Fibroblast of pulmonary artery (primary cell): ENCODE data around the gene OR7G2.
"Not testable (repeated sequence)": the region's sequence is repeated elsewhere in the genome, so short reads cannot be mapped to it uniquely, and the experiment has no call there.

ENCODE experiments used
- DNase-seq: peaks from one replicate; pipeline ENCODE4 v3.0.0-alpha.2; 2010; ENCODE audit warnings: low read depth
- H3K4me3 ChIP-seq: replicated peaks from 2 replicates; pipeline ENCODE4 v1.5.1; 2011; ENCODE audit warnings: low read depth, mild to moderate bottlenecking, control low read depth, low read length, moderate library complexity
- CTCF ChIP-seq: IDR thresholded peaks from 2 replicates; pipeline ENCODE4 v1.5.1; 2011; ENCODE audit warnings: mild to moderate bottlenecking, control low read depth, low read length, inconsistent platforms; ENCODE audit errors: missing control alignments

OR7G2 gene

GRCh38 chr19:9060564-9061340 lies 46.5 kb downstream of the OR7G2 start:
- no peak overlapping the region for H3K4me3 ChIP-seq
- no peak for DNase-seq
- TF ChIP-seq CTCF = no peak

GRCh38 chr19:9058905-9059667 lies 48.2 kb downstream of the OR7G2 start:
- peak; percentile 30 for DNase-seq
- TF ChIP-seq CTCF = no peak
- H3K4me3 ChIP-seq = no peak overlapping the region

- no peak overlapping the region for H3K4me3 ChIP-seq
- DNase-seq = no peak
- TF ChIP-seq CTCF = no peak
These were observed 49.6 kb downstream of the OR7G2 start for GRCh38 chr19:9057505-9058258.

GRCh38 chr19:9056131-9056530 lies 51.1 kb downstream of the OR7G2 start:
- H3K4me3 ChIP-seq = not testable (repeated sequence)

GRCh38 chr19:9054765-9055164 lies 52.5 kb downstream of the OR7G2 start:
- TF ChIP-seq CTCF = no peak
- no peak overlapping the region for H3K4me3 ChIP-seq
- DNase-seq = no peak

More at GRCh38 chr19:9056131-9056530, 51.1 kb downstream of the OR7G2 start:
- DNase-seq = not testable (repeated sequence)

GRCh38 chr19:9054207-9054606 lies 53.1 kb downstream of the OR7G2 start:
- TF ChIP-seq CTCF = no peak
- no peak for DNase-seq
- H3K4me3 ChIP-seq = no peak overlapping the region

GRCh38 chr19:9053674-9054073 lies 53.6 kb downstream of the OR7G2 start:
- DNase-seq, H3K4me3 ChIP-seq: not testable (repeated sequence)
